ENCODE results near the gene PAPSS1.

- TF ChIP-seq CTCF (IDR thresholded peaks at IDR 0.05), result no peak
- no peak for TF ChIP-seq EZH2 (IDR thresholded peaks at IDR 0.05)
- TF ChIP-seq EZH2phosphoT487 (IDR thresholded peaks at IDR 0.05), result no peak
Measured at GRCh38 chr4:107699466-107700206, 20.4 kb downstream of the PAPSS1 start.

All from neural progenitor cell (in vitro differentiated cells).